Kidney tubule cell (primary cell): ENCODE data around the gene CFAP54.

ENCODE experiments used
- DNase-seq: peaks from one replicate; pipeline ENCODE4 v3.0.0-alpha.2; 2018; ENCODE audit warnings: low spot score

The CFAP54 gene

DNA sequence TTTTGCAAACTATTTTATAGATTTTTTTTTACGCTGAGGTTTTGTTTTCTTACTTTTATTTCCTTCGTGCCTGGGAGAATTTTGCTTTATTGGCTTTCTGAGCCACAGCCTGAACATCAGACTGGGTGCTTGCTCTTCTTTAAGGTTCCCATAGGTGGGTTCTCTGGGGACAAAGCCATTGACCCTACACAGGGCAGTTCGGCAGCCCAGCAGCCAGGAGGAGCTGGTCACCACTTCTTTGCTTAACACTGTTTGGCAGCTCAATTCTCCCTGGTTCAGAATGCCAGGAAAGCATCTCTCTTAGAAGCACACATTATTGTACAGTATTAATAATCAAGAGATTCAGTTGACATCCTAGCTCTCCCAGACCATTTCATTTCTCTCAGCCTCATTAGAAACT is 276.9 kb downstream of the CFAP54 start:
- DNase-seq, result no peak

DNA sequence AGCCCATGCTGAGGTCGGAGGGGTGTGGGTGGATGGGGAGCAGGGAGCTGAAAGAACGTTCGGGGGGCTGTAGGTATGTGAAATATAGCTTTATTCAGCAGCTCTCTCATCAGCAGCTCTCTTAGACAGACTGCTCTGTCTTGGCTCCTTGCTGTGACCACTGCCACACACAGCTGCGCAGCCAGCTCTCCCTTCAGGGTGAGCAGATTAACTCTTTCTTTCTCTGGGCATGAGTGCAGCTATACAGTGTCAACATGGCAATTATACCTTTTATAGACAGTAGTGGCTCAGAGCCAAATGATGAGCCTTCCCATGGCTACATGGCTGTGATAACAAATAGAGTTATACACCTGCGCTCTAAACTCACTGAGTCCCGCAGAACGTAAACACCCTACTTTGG is 280.0 kb downstream of the CFAP54 start:
- DNase-seq, result no peak

DNA sequence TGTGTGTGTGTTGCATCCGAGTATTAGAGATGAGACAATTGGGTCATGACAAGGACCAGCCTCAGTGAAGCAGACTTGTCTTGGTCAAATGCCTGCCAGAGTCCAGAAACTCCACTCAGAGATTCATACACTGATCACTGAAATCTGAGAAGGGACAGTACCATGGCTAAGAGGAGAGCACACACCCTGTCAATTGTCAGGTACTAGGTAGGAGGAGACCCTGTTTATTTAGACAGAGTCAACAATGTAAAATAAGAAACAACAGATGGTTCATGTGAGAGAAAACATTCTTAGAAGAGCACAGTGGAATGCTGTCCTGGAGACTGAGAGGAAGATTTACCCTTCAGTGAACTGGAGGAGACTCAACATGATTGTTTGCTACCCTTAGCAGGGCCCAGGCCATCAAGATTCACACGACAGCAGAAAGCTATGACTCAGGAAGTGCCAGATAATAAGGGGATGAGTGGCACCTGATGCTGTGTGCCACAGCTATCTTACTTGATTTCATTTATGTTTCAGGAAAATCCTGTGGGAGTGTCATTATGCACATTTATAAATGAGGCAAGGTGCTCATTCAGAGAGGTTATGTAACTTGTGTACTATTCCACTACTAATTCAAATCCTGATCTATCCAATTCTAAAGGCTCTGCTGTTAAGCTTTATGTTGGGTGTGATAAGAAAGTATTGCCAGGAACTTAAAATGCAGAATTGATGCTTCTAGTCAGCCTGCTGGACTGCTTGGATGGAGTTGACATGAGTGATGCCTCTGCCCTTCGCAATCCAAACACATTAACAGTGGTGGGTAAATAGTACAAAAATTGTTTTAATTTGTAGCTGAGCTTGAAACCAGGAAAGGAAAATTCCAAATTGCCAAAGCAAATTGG is 281.1 kb downstream of the CFAP54 start:
- DNase-seq, result peak; percentile 10

GRCh38 chr12:96773031-96773430 is 283.7 kb downstream of the CFAP54 start:
- no peak for DNase-seq

DNA sequence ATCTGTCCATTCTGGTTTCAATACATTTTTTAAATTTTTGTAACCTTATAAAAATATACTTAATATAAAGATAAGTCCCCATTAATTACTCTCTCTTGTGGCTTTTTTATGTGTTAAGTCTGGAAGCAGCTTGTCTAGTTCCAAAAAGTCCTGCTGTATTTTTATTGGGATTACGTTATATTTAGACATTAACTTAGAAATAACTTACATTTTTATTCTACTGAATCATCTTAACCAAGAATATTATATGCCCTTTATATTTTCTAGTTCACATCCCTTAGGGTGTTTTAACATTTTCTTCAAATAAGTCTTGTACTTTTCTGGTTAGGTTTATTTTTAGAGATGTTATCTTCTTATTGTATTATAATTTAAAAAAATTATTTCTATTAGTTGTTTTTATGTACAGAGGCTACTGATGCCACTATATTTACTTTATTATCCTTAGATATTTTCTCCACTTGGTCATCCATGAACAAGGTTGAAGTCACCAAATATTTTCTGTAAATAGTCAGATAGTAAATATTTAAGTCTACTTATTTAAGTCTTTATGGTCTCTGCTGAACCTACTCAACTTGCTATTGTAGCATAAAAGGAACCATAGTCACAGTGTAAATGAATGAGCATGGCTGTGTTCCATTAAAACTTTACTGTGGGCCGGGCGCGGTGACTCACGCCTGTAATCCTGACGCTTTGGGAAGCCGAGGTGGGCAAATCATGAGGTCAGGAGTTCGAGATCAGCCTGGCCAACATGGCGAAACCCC is 285.3 kb downstream of the CFAP54 start:
- DNase-seq, result no peak

DNA sequence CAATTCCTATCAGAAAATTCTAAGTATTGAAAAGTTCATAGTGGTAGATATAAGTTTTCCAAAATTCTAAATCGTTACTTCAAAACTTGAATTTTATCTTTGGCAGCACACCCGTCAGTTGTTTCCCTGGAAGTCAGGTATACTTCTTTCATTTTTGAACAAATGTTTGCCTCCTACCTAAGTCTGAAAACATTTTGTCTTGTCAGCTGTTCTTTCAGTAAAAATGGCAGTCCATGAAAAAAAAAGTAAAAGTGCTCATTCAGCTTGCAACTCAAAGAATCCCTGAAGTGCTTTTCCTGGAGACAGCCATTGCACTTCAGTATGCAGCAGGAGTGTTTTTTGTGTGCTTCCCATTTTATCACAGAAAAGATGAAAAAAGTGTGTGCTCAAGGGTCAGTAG is 287.5 kb downstream of the CFAP54 start:
- DNase-seq, result no peak

DNA sequence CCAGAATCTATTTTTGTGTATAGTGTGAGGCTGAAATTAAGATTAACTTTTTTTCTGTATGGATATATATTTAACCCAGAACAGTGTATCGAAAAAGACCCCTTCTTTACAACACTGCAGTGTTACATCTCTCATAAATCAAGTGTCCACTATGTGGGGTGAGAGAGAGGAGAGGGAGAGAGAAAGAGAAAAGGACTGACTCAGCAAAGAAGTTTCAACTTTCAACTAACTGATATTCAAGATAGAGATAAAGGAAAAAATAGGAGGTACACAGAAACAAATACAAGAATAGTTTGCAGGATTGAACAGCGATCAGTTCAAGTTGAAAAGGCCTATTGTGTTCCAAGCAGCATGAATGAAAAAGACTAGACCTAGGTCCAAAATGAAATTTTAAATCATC is 291.0 kb downstream of the CFAP54 start:
- DNase-seq, result no peak

DNA sequence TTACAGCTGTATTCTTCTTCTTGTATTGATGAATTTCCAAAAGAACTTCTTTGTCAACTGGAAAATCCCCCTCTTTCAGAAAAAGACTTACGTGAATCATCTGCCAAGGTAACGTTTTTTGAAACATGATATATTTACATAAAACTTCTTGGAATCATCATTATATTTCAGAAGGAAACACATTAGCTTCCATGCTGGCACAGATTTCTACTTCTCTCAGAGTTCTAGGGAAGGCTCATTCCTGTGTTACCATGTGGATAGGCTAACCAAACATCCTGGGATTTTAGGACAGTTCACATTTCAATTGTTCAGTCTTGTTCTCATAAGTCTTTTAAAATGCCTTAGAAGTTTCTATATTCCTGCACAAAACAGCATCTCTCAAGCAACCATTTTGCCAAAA is 297.4 kb downstream of the CFAP54 start:
- no peak for DNase-seq

- no peak for DNase-seq
Measured at GRCh38 chr12:96803969-96804368, 314.6 kb downstream of the CFAP54 start.

DNA sequence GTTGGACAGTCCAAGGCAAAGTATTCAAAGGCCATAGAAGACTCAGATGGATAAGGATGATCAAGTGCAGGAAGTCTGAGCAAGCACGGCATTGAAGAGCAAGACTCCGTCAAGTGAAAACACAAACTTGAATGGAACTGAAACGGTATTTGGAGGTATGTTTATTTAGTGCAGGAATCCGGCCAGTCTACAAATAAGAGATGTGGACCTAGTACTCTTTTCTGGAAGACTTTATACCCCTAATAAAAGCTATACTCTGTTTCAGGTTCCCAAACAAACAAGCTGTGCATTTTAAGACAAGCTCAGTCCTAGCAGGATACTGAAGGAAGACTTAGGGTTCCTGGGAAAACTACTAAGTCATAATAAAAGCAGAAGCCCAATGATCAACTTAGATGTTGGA is 316.9 kb downstream of the CFAP54 start:
- no peak for DNase-seq

DNA sequence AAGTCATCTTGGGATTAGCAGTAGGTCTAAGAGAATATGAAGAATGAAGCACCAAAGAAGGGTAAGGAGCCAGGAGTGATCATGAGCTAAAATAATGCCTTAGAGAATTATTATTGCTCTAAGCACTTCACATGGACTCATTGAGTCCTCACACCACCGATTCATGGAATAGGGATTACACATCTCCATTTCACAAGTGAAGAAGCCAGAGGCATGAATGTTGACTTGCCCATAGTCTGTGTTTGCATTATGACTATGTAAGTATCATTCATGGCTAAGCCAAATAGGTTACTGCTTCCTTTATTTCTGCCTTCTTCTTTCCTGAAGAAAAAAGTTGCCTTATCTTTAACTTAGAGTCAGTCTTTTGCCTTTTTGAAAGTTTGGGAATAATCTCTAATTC is 318.4 kb downstream of the CFAP54 start:
- DNase-seq, result no peak

- DNase-seq, result no peak
Measured at GRCh38 chr12:96808587-96808986, 319.2 kb downstream of the CFAP54 start.

GRCh38 chr12:96809522-96809921 is 320.1 kb downstream of the CFAP54 start:
- no peak for DNase-seq

- peak; percentile 29 for DNase-seq
Measured at GRCh38 chr12:96810057-96810456, 320.7 kb downstream of the CFAP54 start.

- no peak for DNase-seq
Measured at GRCh38 chr12:96810477-96810876, 321.1 kb downstream of the CFAP54 start.

DNA sequence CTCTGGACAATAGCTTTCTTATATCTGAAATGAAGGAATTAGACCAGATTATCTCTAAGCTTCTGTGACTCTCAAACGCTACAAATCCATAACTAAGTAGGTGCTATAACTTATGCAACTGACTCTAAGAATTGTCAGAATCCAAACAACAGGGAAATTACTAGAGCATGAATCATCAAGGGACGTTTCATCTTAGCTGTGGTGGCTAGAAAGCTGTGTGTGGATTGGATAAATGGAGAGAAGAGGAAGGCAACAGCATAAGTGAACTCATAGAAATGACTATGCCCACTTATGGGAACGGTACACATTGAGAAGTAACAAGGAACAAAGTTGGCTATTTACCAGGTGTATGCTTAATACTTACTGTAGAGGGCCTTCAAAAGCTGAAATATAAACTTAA is 321.7 kb downstream of the CFAP54 start:
- peak; percentile 90 for DNase-seq

DNA sequence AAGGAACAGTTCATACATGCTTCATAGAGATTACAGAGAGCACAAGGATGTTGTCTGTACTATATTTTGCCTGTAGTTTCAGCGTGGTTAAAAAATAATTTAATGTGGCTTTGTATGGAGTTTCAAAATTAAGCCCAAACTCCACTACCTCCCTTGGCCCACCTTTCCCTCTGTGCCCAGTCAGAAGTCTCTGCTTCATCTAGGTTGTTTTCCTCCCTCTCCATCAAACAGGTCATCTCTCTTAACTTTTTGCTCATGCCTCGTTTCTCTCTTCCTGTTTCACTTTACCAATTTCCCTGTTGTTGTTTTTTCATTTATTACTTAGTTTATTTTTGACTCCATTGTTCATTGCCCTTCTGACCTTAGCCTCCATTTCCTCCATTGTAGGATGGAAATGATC is 322.8 kb downstream of the CFAP54 start:
- no peak for DNase-seq

- no peak for DNase-seq
Measured at GRCh38 chr12:96814200-96814599, 324.8 kb downstream of the CFAP54 start.

GRCh38 chr12:96821592-96821991 is 332.2 kb downstream of the CFAP54 start:
- DNase-seq, result no peak

DNA sequence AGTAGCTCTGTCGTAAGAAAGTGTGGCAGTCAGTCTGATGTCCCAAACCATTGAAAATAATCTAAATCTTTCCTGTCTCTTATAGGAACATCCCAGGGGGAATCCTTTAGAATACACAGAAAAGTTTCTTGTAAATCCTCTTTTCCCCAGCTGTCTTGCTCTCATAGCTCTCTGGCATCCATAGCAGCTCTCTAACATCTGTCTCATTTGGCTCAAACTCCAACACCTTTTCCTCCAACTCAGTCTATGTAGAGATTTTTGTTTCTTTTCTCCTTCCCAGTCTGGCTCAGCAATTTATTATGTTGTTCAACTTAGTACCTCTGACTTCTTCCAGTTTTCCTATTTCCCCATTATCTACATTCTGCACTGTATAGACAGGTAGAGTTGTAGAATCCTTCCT is 333.3 kb downstream of the CFAP54 start:
- DNase-seq, result no peak

DNA sequence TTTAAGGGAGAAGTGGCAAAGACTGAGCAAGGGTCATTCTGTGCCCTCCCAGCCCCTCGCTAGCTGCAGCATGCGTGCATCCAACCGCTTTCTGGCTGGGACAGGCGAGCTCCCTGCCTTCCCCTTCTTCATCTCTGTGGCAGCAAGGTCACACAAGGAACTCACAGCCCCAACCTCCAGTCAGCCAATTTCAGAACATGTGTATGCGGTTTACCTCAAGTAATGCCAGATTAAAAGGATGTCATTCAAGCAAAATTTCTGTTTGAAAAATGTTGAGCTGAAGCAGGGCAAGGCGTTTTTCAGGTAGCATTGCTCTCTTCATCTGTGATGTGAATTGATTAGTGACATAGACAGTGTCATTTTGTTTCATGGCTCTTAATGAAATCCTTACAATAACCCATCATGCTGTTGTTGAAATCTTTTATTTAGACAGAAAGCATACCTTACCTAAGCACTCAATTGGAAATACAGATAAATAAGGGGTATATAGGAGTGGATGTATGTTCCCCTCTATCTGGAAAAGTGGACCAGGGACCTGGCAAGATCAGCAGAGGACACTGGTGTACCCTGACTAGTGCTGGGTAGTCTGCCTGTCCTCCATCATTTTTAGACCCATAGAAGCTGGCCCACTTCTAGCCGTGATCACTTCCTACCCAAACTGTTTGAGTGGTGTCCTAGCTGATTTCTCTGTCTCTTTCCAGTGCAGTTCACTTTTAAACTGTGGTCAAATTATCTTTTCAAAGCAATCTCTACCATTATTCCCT is 334.9 kb downstream of the CFAP54 start:
- DNase-seq, result no peak

DNA sequence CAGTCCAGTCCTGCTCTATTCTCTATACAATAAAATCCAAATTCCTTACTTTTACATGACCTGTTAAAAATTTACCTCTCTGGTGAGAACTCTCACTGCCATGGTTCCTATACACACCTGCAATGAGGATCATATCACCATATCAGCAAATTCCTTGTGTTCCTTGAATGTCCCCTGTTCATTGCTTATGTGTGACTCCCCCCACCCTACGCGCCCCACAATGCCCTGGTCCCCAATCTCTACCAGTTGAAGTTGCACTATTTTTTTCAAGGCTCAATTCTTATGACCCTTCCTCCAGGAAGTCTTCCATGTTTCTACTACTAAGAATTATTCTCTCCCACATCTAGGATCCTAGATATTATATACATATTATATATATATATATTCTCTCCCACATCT is 335.5 kb downstream of the CFAP54 start:
- DNase-seq, result no peak
